Measurements from ENCODE around the gene KITLG. TPM values are rescaled to one million over a fixed set of nuclear protein-coding genes. Genes with fewer than 3 reads are reported as not detected.
"Not testable (repeated sequence)": the region's sequence is repeated elsewhere in the genome, so short reads cannot be mapped to it uniquely, and the experiment has no call there.

Gene KITLG
- total RNA-seq (10 to 100 TPM in 4 of 7 donors, 1 to 10 TPM in 3; 5.0 to 22.6 (median 12.5) TPM), polyA plus RNA-seq (1 to 10 TPM; 8.9 to 9.5 TPM)
- long read RNA-seq, donor 1, full-length matches to known transcripts: 3 of 3 reads
- long read RNA-seq, donor 1, partial matches to known transcripts: 0 of 3 reads
- long read RNA-seq, donor 1, other reads (novel, unspliced or antisense): 0 of 3 reads
- long read RNA-seq, donor 2, full-length matches to known transcripts: 36 of 36 reads
- long read RNA-seq, donor 2, partial matches to known transcripts: 0 of 36 reads
- long read RNA-seq, donor 2, other reads (novel, unspliced or antisense): 0 of 36 reads
- long read RNA-seq, donor 3, full-length matches to known transcripts: 26 of 26 reads
- long read RNA-seq, donor 3, partial matches to known transcripts: 0 of 26 reads
- long read RNA-seq, donor 3, other reads (novel, unspliced or antisense): 0 of 26 reads

GRCh38 chr12:88580051-88580871, at the start of gene KITLG:
Gene KITLG (minus strand): TSS chr12:88580471. CDS start chr12:88580278, 193 bp downstream.
- intact Hi-C loops (cut with DNase I): no loop called here
- WGBS, 3 donors: 0 to 2% (median 1%) methylated on average over 73 of the region's 73 CpGs
- peak within 1 kb of the TSS; percentile 9 to 64 for H3K27ac ChIP-seq

GRCh38 chr12:88628856-88629509, 48.7 kb upstream of the KITLG start:
- 38 to 43% (median 40%) methylated on average over 2 of the region's 2 CpGs for WGBS, 3 donors
- Histone ChIP-seq H3K4me1 (ENCODE audit: insufficient read depth) (peaks cover 3% of the 10 kb centered on the region), H3K4me3 (no peak overlapping the region), H3K27ac (no peak overlapping the region), H3K9me3 (no peaks in the 10 kb centered on the region), H3K27me3 (no peaks in the 10 kb centered on the region), H3K36me3 (no peaks in the 10 kb centered on the region)
- TF ChIP-seq EP300 (IDR thresholded peaks at IDR 0.05) (no peak), POLR2A (IDR thresholded peaks at IDR 0.05) (no peak)
- TF ChIP-seq, protein P1, sequence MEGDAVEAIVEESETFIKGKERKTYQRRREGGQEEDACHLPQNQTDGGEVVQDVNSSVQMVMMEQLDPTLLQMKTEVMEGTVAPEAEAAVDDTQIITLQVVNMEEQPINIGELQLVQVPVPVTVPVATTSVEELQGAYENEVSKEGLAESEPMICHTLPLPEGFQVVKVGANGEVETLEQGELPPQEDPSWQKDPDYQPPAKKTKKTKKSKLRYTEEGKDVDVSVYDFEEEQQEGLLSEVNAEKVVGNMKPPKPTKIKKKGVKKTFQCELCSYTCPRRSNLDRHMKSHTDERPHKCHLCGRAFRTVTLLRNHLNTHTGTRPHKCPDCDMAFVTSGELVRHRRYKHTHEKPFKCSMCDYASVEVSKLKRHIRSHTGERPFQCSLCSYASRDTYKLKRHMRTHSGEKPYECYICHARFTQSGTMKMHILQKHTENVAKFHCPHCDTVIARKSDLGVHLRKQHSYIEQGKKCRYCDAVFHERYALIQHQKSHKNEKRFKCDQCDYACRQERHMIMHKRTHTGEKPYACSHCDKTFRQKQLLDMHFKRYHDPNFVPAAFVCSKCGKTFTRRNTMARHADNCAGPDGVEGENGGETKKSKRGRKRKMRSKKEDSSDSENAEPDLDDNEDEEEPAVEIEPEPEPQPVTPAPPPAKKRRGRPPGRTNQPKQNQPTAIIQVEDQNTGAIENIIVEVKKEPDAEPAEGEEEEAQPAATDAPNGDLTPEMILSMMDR (IDR thresholded peaks at IDR 0.05): no peak
- no peak for DNase-seq
- intact Hi-C loops (cut with DNase I): no loop called here

More at GRCh38 chr12:88580051-88580871, at the start of gene KITLG:
- Histone ChIP-seq H3K9me3 (no peaks in the 10 kb centered on the region), H3K4me3 (peak within 1 kb of the TSS; percentile 50), H3K4me1 (ENCODE audit: insufficient read depth) (peaks cover 1% of the 10 kb centered on the region), H3K27me3 (no peaks in the 10 kb centered on the region), H3K36me3 (no peaks in the 10 kb centered on the region)
- TF ChIP-seq, protein P1 (IDR thresholded peaks at IDR 0.05): peak in 1 of 3 donors; percentile 30
- TF ChIP-seq POLR2A (IDR thresholded peaks at IDR 0.05) (peak; percentile 47), EP300 (IDR thresholded peaks at IDR 0.05) (no peak)
- DNase-seq: peak; percentile 64 to 89 (median 81)

DNA sequence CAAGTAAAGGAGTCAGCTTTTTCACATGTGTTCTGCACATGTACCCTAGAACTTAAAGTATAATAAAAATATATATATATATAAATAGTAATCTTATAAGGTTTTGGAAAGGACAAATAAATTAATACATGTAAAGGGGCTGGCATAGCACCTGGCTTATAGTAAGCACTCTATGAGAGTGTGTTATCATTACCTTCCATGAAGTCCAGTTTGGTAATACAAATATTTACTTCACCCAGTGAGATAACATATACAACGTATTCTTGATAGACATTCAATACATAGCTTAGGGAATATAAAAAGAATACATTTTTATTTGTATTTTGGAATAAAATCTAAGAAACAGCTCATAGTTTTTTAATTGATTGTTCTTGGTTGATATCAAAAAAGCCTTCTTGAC, 47.8 kb upstream of the KITLG start:
- H3K27ac ChIP-seq; intact Hi-C loops (cut with DNase I); H3K4me3 ChIP-seq; H3K36me3 ChIP-seq; H3K9me3 ChIP-seq; DNase-seq; H3K4me1 ChIP-seq (ENCODE audit: insufficient read depth); H3K27me3 ChIP-seq: not testable (repeated sequence)
- WGBS, 3 donors: 89 to 93% (median 92%) methylated on average over 1 of the region's 1 CpG

- intact Hi-C loops (cut with DNase I): no loop called here
- Histone ChIP-seq H3K36me3 (no peaks in the 10 kb centered on the region), H3K4me3 (no peak overlapping the region), H3K4me1 (ENCODE audit: insufficient read depth) (peaks cover 3% of the 10 kb centered on the region), H3K27me3 (no peaks in the 10 kb centered on the region), H3K9me3 (no peaks in the 10 kb centered on the region), H3K27ac (no peak overlapping the region)
- DNase-seq: no peak
- WGBS, 3 donors: 57 to 86% (median 68%) methylated on average over 1 of the region's 1 CpG
- no peak for TF ChIP-seq EP300 (IDR thresholded peaks at IDR 0.05)
These were observed 47.2 kb upstream of the KITLG start for GRCh38 chr12:88627501-88627900.

DNA sequence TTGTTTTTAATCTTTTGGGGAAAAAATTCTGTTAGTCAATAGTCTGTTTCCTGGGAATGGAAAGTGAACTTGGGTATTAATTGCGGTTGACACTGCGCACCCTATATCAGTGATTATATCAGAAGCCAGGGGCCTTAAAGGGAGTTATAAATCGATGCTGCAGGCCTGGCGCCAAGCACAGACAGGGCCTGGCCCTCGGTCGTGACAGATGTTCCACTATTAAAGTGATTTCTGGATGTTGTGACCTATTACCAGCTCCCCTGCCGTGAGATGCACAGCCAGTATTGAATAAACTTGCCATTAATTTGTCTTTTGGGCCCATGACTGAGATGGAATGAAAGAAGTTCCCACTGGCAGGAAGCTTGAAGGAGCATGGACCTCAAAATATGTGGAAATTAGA, 45.1 kb upstream of the KITLG start:
- Histone ChIP-seq H3K9me3 (no peaks in the 10 kb centered on the region), H3K36me3 (no peaks in the 10 kb centered on the region), H3K27me3 (no peaks in the 10 kb centered on the region), H3K27ac (no peak overlapping the region), H3K4me1 (ENCODE audit: insufficient read depth) (peaks cover 3% of the 10 kb centered on the region), H3K4me3 (no peak overlapping the region)
- WGBS, 3 donors: 72 to 83% (median 83%) methylated on average over 7 of the region's 7 CpGs
- no peak for DNase-seq
- intact Hi-C loops (cut with DNase I): no loop called here
- TF ChIP-seq, protein P1 (IDR thresholded peaks at IDR 0.05): no peak
- TF ChIP-seq POLR2A (IDR thresholded peaks at IDR 0.05): no peak
- no peak for TF ChIP-seq EP300 (IDR thresholded peaks at IDR 0.05)

Measured in ovary (tissue), 10 donors.